GM12872 (cell line): ENCODE measurements around the gene GGCT.

ENCODE experiments used
- CTCF ChIP-seq: IDR thresholded peaks from 3 replicates; pipeline ENCODE4 v1.5.1; 2011; ENCODE audit warnings: low read depth, mild to moderate bottlenecking, low read length, moderate library complexity; ENCODE audit not compliant: insufficient read depth

GGCT gene

GRCh38 chr7:30545791-30546555 lies 41.3 kb upstream of the GGCT start:
- TF ChIP-seq CTCF = no peak

- TF ChIP-seq CTCF = no peak
Measured at GRCh38 chr7:30543813-30544525, 39.3 kb upstream of the GGCT start.

- TF ChIP-seq CTCF = no peak
Measured at GRCh38 chr7:30533886-30534285, 29.3 kb upstream of the GGCT start.

- no peak for TF ChIP-seq CTCF
Measured at GRCh38 chr7:30531286-30531685, 26.7 kb upstream of the GGCT start.

- TF ChIP-seq CTCF = no peak
Measured at GRCh38 chr7:30530373-30530772, 25.7 kb upstream of the GGCT start.

- TF ChIP-seq CTCF = no peak
Measured at GRCh38 chr7:30528779-30529178, 24.1 kb upstream of the GGCT start.

GRCh38 chr7:30526163-30526562 lies 21.5 kb upstream of the GGCT start:
- no peak for TF ChIP-seq CTCF
